Esophagus (tissue), 2 donors: Measurements from ENCODE around the gene THNSL1. TPM values are rescaled to one million over a fixed set of nuclear protein-coding genes. Genes with fewer than 3 reads are reported as not detected.

ENCODE experiments used
- H3K27ac ChIP-seq, 2 donors: one replicate each; pipeline ENCODE4 v1.5.1; 2013; ENCODE audit warnings: low read depth in 2 of 2, mild to moderate bottlenecking in 2 of 2, inconsistent platforms in 1 of 2, low read length in 1 of 2, moderate library complexity in 1 of 2
- H3K27me3 ChIP-seq, 2 donors: one replicate each; pipeline ENCODE4 v1.6.1; 2013; ENCODE audit warnings: low read length in 2 of 2, control low read depth in 1 of 2, mild to moderate bottlenecking in 1 of 2; ENCODE audit not compliant: insufficient read depth in 2 of 2, control insufficient read depth in 1 of 2
- H3K36me3 ChIP-seq, 2 donors: one replicate each; pipeline ENCODE4 v1.6.1; 2013; ENCODE audit warnings: low read length in 1 of 2; ENCODE audit not compliant: control insufficient read depth in 2 of 2, insufficient read depth in 2 of 2
- H3K4me1 ChIP-seq, 2 donors: one replicate each; pipeline ENCODE4 v1.6.1; 2013; ENCODE audit warnings: low read length in 1 of 2; ENCODE audit not compliant: control insufficient read depth in 2 of 2, insufficient read depth in 2 of 2
- H3K4me3 ChIP-seq, 2 donors: one replicate each; pipeline ENCODE4 v1.5.1; 2013; ENCODE audit warnings: low read length in 2 of 2, mild to moderate bottlenecking in 2 of 2, low read depth in 1 of 2, moderate library complexity in 1 of 2
- H3K9me3 ChIP-seq, 2 donors: one replicate each; pipeline ENCODE4 v1.6.1; 2013; ENCODE audit warnings: mild to moderate bottlenecking in 2 of 2, low read depth in 1 of 2, low read length in 1 of 2, moderate library complexity in 1 of 2; ENCODE audit not compliant: control insufficient read depth in 2 of 2, insufficient read depth in 1 of 2
- WGBS, 2 donors: extraction: QIAGEN DNeasy Blood & Tissue Kit; methylation state at CpG; one replicate each; pipeline ENCODE4 v1.1.7; 2013; 5-methylcytosine and 5-hydroxymethylcytosine counted together
- polyA plus RNA-seq, 2 donors: library from polyadenylated mRNA; stranded (reverse); fragments of 200-250 nt; gene quantifications; one replicate each; pipeline ENCODE4 v1.2.3, GENCODE V29; 2013
- donor health status: healthy with polysubstance abuse.
- donor health status: Bipolar disorder and iron deficiency.

The THNSL1 gene
- polyA plus RNA-seq, 2 donors = 0.86 to 0.96 TPM

DNA sequence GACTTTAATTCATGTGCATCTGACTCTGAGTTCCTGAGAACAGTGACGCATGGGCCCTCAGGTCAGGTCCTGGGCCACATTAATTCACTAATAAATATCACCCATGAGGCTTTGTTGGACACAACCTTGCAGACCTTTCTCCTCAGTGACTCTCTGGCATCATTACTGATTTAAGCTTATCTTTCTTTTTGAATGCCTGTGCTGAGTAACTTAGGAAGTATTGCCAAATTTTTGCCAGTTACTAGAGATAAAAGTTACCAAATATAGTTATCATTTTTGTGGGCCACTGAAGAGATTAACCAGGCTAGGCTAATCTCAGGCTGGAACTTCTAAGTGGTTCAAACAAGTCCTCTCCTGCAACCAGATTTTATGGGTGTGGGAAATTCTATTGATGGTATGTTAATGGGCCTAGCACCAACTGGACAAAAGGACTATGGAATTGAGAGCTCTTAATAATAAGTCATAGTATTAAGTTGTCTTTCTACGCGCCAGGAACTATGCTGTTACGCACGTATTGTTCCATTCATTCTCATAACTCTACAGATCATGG, 35.2 kb upstream of the THNSL1 start:
- Histone ChIP-seq H3K36me3 (no peaks in the 10 kb centered on the region), H3K27ac (no peak overlapping the region), H3K4me1 (no peaks in the 10 kb centered on the region), H3K4me3 (no peak overlapping the region), H3K9me3 (no peaks in the 10 kb centered on the region), H3K27me3 (no peaks in the 10 kb centered on the region)
- 79 to 90% methylated on average over 5 of the region's 5 CpGs for WGBS, 2 donors

DNA sequence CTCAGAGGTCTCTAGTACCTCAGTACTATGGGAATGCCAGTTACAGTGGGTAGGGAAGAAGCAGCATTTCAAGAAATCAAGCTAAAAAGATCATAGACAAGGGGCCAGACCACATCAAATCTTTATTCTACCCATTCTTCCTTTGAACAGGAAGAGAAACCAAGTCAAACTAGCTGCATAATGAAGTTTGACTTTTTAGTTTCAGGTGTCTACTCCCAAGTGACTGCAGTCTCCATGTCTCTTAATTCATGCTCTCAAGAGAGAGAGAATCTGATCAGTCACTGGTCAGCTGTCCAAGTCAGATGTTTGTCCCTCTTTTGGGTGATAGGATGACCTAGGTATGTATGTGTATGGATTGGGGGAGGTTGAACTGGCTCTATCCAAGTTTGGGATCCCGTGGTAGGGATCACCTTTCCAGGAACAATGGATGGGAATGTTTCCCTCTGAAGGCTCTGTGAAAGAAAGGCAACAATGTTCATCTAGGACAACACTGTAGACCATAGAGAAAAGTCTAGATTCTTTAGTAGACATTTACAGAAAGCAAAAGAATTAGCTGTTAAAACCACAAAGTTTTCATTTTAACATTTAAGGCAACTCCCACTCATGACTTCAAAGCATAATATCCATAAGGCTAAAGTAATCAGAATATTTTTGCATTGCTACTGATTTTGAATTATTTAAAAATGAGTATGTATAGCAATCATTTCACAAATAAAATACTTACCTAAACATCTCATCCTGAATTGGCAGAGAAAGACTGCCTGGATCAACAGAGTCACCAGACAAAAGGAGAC, 33.9 kb upstream of the THNSL1 start:
- H3K4me1 ChIP-seq = no peaks in the 10 kb centered on the region
- H3K27ac ChIP-seq = no peak overlapping the region
- no peaks in the 10 kb centered on the region for H3K27me3 ChIP-seq
- H3K4me3 ChIP-seq = no peak overlapping the region
- 79 to 96% methylated on average over 1 of the region's 1 CpG for WGBS, 2 donors
- H3K9me3 ChIP-seq = no peaks in the 10 kb centered on the region
- no peaks in the 10 kb centered on the region for H3K36me3 ChIP-seq

DNA sequence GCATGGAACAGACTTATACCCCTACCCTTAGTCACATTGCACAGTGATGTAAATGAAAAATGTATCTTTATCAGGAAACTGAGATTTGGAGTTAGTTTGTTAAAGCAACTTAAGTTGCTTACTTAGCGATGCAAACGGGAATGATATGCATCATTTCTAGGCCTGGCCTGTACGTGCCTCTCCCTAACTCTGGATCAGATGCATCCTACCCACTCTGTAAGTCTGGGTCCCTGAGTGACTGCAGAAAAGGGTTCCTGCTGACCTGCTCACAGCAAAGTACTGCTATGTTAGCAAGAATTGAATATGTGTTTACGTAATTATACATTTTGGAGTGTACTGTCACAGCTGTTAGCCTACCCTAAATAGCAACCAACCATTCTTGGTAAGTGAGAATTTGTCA, 33.3 kb upstream of the THNSL1 start:
- 97% methylated on average over 4 of the region's 4 CpGs for WGBS, 2 donors

DNA sequence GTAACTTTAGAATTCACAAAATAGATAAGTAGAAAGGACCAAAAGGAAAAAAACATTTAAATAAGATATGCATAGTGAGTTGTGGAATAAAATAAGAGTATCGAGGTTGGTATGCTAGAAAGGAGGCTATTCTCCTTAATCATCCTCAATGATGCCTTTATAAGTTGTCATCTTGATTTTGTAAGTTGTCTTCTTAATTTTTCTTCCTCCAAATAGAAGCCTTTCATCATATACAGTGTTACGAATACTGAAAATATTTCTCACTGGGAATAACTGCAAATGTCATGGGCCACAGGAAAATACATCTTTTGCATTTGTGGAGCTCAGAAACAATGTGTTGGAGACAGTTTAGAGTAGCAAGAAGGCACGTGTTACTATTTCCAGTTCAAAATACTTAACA, 32.5 kb upstream of the THNSL1 start:
- Histone ChIP-seq H3K27ac (no peak overlapping the region), H3K4me1 (no peaks in the 10 kb centered on the region), H3K36me3 (no peaks in the 10 kb centered on the region), H3K27me3 (no peaks in the 10 kb centered on the region), H3K9me3 (no peaks in the 10 kb centered on the region), H3K4me3 (no peak overlapping the region)
- 81 to 85% methylated on average over 3 of the region's 3 CpGs for WGBS, 2 donors

More for the DNA sequence above, 33.3 kb upstream of the THNSL1 start:
- Histone ChIP-seq H3K36me3 (no peaks in the 10 kb centered on the region), H3K27me3 (no peaks in the 10 kb centered on the region), H3K4me3 (no peak overlapping the region), H3K9me3 (no peaks in the 10 kb centered on the region), H3K4me1 (no peaks in the 10 kb centered on the region), H3K27ac (no peak overlapping the region)

DNA sequence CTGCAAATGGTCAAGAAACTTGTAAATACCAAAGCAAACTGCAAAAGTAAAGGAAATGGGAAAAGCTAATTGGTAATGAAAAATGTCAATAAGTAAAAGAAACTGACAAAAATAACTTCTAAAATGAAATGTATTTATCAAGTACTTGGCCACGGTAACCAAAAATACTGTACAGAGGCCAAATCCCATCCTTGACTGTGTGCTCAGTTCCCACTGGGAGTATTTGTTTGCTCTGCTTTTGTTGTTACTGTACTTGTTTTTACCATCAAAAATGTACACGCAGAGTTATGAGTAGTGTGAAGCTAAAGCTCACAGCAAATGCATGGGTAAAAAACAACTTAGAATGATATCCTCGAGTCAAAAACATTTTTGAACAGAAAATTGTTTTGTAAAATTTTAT, 31.5 kb upstream of the THNSL1 start:
- Histone ChIP-seq H3K27ac (no peak overlapping the region), H3K36me3 (no peaks in the 10 kb centered on the region)
- 55 to 71% methylated on average over 3 of the region's 3 CpGs for WGBS, 2 donors

DNA sequence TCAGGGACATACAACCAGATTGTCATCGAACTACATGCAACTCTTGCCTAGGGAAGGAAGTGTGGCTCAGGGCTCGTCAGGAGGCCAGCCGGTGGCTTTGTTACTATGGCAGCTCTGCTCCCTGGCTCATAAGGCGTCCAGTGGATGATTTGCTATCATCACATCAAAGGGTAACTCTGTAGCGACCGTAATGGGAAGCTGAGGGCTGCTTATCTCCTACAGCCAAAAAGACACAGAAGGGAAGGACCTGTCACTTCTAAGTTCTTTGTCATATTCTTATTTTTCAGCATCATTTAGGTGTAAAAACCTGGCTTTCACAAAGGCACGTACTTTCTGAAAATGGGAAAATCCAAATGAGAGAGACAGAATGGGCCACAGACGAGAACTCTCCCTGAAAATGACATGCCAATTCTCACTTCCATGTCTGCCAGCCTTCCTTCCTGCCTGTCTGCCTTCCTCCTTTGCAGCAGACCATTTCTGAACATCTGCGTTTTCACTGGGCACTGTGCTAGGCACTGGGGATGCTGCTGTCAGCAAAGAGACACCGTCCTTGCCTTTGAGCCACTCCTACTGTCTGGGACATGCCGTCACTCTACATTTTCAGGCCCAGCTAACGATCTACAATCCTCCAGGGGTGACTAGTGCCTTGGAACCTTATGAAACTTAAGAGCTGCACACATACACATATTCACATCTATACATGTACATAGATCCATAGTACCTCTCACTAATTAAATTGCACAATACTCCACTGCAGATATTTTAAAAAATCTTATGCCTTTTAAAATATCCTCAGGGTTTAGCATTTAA, 27.4 kb upstream of the THNSL1 start:
- Histone ChIP-seq H3K36me3 (no peaks in the 10 kb centered on the region), H3K4me1 (no peaks in the 10 kb centered on the region), H3K27ac (no peak overlapping the region), H3K9me3 (no peaks in the 10 kb centered on the region), H3K4me3 (no peak overlapping the region), H3K27me3 (no peaks in the 10 kb centered on the region)
- 69 to 79% methylated on average over 12 of the region's 12 CpGs for WGBS, 2 donors

More for the DNA sequence above, 31.5 kb upstream of the THNSL1 start:
- no peaks in the 10 kb centered on the region for H3K4me1 ChIP-seq
- no peaks in the 10 kb centered on the region for H3K9me3 ChIP-seq
- no peaks in the 10 kb centered on the region for H3K27me3 ChIP-seq
- H3K4me3 ChIP-seq = no peak overlapping the region

DNA sequence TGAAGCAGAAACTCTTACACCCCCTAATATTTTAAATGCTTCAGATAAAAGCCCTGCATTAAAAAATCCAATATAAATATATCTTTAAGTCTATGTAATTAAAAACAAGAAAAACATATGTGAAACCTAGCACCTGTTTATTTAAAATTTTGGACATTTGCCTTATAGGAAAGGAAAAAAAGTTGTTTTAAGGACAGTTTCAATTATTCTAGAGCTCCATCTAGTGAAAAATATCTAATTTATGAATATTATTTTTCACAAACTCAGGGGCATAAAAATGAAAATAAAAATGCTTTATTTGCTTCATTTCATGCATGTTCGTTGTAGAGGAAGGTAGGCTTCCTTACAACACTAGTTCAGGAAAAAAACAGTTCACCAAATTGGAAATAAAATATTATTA, 26.5 kb upstream of the THNSL1 start:
- 12 to 13% methylated on average over 1 of the region's 1 CpG for WGBS, 2 donors
- no peak overlapping the region for H3K4me3 ChIP-seq
- H3K27ac ChIP-seq = no peak overlapping the region
- no peaks in the 10 kb centered on the region for H3K27me3 ChIP-seq
- H3K4me1 ChIP-seq = no peaks in the 10 kb centered on the region
- H3K9me3 ChIP-seq = no peaks in the 10 kb centered on the region
- H3K36me3 ChIP-seq = no peaks in the 10 kb centered on the region

DNA sequence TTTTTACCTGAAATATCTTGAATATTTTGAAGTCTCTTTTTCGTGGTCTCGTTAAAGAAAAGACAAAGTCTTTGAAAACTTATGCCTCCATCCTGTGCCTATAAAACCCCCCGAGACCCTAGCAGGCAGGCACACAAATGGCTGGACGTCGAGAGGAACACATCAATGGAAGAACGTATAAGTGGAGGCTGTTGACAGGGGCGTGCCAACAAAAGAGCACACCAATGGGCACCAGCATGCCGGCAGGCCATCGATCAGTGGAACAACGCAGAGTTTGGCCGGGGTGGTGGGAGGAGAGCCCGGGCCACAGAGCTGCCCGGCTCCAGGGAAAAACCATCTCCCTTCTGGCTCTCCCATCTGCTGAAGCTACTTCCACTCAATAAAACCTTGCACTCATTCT, 25.1 kb upstream of the THNSL1 start:
- Histone ChIP-seq H3K27me3 (no peaks in the 10 kb centered on the region), H3K4me1 (no peaks in the 10 kb centered on the region), H3K36me3 (no peaks in the 10 kb centered on the region), H3K4me3 (no peak overlapping the region), H3K27ac (no peak overlapping the region), H3K9me3 (no peaks in the 10 kb centered on the region)
- 90 to 92% methylated on average over 13 of the region's 13 CpGs for WGBS, 2 donors

DNA sequence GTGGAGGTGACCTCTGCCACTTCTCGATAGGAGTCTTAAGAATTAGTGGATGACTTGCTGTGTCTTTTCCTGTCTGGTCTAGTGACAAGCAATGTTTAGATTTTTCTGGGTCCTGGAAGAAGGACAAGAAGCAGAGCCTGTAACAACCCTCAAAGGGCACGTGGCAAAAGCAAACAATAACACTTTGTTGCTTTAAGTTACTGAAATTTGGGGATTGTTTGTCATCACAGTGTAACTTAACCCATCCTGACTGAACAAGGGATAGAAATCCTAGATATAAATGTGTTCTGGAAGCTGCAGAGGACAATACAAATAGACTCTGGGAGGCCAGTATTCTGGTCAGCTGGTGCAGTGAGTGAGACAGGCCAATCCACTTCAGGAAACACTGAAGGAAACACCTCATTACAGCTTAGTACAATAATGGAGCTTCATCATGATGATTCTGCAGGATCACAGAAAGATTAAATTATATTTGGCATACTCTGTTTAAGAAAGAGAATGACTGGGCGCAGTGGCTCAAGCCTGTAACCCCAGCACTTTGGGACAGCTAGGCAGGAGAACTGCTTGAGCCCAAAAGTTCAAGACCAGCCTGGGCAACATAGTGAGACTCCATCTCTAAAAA, 23.8 kb upstream of the THNSL1 start:
- Histone ChIP-seq H3K4me1 (no peaks in the 10 kb centered on the region), H3K27ac (no peak overlapping the region), H3K27me3 (no peaks in the 10 kb centered on the region), H3K4me3 (no peak overlapping the region), H3K9me3 (no peaks in the 10 kb centered on the region), H3K36me3 (no peaks in the 10 kb centered on the region)
- WGBS, 2 donors = 77 to 80% methylated on average over 3 of the region's 3 CpGs
